HK-2 (cell line): ENCODE measurements around the gene C6orf52.
"Not testable (repeated sequence)": the region's sequence is repeated elsewhere in the genome, so short reads cannot be mapped to it uniquely, and the experiment has no call there.

Experiments
- DNase-seq: peaks from one replicate; pipeline ENCODE4 v3.0.0-alpha.2; 2018; ENCODE audit not compliant: unreplicated experiment

C6orf52 gene

DNA sequence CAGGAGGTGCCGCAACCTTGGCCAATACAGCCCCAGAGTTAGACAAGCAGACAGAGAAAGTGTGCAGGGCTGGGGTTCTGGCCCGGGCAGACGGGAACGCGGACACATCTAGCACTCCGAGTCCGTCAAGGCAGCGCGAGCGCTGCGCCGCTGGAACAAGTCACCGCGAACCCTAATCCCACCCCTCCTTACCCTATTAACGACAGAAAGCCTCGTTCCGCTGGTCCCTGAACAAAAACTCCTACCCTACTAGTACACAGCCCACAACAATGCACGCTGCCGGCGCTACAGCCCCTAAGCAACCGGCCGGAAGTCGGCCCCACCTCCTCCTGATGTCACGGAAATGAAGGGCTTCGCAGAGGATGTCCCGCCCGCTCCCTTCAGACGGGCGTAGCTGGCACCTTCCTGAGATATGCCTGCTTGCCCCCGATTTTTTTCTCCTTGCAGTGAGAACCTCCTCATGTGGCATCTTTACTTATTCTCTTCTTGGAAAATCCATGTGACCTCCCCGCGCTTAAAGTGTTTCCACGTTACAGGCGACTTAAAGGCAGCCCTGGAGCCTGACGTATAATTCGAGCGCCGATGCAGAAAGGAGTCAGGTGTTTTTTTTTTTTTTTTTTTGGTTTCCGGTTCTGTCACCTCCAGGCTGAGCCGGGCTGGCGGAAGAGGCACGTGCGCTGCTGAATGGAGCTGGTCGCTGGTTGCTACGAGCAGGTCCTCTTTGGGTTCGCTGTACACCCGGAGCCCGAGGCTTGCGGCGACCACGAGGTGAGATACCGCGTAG lies at the start of gene C6orf52, which contains the start of gene PAK1IP1:
TSS of gene C6orf52 (minus strand) at position 315 of the 784 bp plus-strand sequence. CDS start 7,066 bp downstream, outside the sequence.
TSS of gene PAK1IP1 (plus strand) at position 671 of the 784 bp plus-strand sequence. CDS start at position 685, 14 bp downstream.
- peak; percentile 91 for DNase-seq

GRCh38 chr6:10743515-10743914 lies 49.1 kb upstream of the C6orf52 start:
- DNase-seq, result no peak

DNA sequence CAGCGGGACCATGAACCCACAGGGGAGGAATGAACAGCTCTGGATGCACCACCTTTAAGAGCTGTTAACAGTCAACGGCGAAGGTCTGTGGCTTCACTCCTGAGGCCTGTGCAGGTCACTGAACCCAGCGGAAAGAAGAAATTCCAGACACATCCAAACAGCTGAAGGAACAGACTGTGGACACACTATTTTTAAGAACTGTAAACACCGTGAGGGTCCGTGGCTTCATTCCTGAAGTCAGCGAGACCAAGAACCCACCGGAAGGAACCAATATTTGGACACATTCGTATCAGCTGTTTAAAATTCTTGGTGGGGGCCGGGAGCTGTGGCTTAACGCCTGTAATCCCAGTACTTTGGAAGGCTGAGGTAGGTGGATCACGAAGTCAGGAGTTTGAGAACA lies 47.8 kb upstream of the C6orf52 start:
- no peak for DNase-seq

DNA sequence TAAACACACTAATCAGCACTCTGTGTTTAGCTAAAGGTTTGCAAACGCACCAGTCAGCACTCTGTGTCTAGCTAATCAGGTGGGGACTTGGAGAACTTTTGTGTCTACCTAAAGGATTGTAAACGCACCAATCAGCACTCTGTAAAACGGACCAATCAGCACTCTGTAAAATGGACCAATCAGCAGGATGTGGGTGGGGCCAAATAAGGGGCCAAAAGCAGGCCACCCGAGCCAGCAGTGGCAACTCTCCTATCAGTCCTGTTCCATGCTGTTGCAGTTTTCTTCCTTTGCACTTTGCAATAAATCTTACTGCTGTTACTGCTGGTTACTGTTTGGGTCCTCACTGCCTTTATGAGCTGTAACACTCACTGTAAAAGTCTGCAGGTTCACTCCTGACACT lies 47.2 kb upstream of the C6orf52 start:
- not testable (repeated sequence) for DNase-seq

GRCh38 chr6:10740061-10740460 lies 45.6 kb upstream of the C6orf52 start:
- no peak for DNase-seq

- DNase-seq, result no peak
Measured at GRCh38 chr6:10736731-10737130, 42.3 kb upstream of the C6orf52 start.

DNA sequence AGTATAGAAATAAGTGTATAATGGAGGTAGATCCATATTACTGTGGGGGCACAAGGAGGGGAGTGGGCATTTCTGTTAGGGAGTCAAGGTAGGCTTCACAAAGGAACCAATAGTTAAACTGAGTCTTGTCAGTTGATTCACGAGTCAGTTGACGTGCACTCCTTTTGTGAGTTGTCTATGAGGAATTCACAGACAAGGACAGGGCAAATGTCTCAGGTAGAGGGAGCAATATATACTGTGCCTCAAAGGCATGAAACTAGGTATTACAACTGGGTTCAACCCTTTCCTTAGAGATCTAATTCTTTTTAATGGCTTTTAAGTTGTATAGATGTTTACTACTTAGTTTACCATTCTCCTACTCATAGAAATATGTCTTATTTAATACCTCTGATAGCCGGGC lies 39.4 kb upstream of the C6orf52 start:
- no peak for DNase-seq

- DNase-seq, result no peak
Measured at GRCh38 chr6:10733151-10733715, 38.8 kb upstream of the C6orf52 start.

DNA sequence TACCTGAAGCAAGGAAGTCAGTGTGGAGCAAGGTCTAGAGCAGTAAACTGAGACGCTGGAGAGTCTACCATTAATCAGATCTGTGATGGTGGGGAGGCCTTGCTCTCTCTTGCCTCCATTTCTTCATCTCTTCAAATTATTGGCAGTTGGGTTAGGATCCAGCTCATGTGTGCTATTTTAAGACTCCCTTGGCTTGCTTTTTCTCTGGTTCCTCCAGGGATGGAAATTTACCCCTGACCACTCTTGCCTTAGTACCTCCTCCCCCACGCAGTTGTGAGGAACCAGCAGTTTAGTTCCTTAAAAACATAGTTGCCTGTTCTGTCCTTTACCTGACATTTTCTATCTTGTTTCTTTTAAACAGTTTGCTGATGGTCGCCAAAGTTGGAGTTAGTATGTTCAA lies 35.8 kb upstream of the C6orf52 start:
- DNase-seq, result no peak

- no peak for DNase-seq
Measured at GRCh38 chr6:10725716-10726115, 31.3 kb upstream of the C6orf52 start.

DNA sequence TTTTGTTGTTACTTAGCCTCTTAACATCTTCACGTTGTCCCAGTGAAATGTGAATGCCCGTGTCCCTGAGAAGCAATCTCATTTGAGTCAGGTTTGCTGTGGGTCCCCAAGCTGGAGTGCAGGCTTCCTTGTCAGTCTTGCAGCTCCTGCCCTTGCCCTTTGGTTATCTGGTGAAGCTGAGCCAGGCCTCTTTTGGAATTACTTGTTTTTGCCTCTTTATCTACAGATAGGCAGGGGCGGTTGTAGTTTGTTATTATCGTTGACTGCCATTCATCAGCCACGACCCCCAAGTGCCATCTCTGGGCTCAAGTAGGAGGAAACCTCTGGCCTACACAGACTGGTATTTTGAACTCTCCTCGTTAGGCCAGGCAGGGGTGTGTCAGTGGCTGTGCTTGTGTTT lies 30.6 kb upstream of the C6orf52 start:
- DNase-seq, result no peak

DNA sequence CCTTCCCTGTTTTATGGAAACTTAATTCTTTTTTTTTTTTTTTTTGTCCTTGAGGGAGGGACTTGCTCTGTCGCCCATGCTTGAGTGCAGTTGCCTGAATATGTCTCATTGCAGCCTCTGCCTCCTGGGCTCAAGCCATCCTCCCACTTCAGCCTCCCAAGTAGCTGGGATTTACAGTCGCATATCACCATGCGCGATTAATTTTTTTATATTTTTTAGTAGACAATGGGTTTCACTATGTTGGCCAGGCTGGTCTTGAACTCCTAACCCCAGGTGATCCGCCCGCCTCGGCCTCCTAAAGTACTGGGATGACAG lies 29.1 kb upstream of the C6orf52 start:
- DNase-seq, result no peak

- peak; percentile 98 for DNase-seq
Measured at GRCh38 chr6:10722820-10723566, 28.6 kb upstream of the C6orf52 start, which contains the start of gene TMEM14C. Gene TMEM14C, plus strand, starts transcription at chr6:10723070. Its CDS starts 1,544 bp downstream, at chr6:10724614.

DNA sequence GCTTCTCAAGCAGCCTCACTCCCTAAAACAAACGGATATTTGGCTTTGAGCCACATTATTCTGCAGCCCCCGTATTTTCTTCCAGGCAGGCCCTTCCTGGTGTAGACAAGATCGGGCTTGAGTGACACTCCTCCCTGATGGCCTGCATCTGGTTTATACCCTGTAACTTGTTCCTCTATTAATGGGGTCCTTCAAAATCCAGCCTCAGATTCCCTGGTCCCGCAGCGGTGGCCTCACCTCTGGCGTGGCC lies 28.1 kb upstream of the C6orf52 start:
- no peak for DNase-seq

DNA sequence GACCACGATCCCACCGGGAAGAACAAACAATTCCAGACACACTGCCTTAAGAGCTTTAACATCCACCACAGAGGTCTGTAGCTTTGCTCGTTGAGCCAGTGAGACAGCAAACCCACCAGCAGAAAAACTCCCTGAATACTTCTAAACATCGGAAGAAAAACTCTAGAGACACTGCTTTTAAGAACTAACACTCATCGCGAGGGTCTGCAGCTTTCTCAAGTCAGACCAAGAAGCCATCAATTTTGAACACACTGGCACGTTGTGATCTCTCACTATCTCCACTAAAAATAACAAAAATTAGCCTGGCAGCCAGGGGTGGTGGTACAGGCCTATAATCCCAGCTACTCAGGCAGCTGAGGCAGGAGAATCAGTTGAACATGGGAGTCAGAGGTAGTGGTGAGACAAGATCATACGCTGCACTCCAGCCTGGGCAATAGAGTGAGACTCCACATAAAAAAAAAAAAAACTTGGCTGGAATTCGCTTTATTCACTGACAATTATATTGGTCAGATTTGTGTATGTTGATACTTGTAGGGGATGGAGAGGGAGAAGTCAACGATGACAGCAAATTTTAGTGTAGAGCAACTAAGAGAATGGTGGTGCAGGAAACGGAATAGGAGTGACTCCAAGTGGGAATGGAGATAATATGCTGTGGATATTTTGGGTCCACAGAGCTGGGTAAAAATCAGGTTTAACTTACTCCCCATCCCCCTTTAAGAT lies 27.6 kb upstream of the C6orf52 start:
- DNase-seq, result no peak

GRCh38 chr6:10720960-10721849 lies 26.8 kb upstream of the C6orf52 start:
- not testable (repeated sequence) for DNase-seq

- DNase-seq, result no peak
Measured at GRCh38 chr6:10720265-10720959, 26.0 kb upstream of the C6orf52 start.

GRCh38 chr6:10719964-10720264 lies 25.5 kb upstream of the C6orf52 start:
- no peak for DNase-seq

- DNase-seq, result no peak
Measured at GRCh38 chr6:10719296-10719963, 25.0 kb upstream of the C6orf52 start.

- DNase-seq, result no peak
Measured at GRCh38 chr6:10713962-10714361, 19.5 kb upstream of the C6orf52 start.
